Ascending aorta (tissue), 2 donors: Measurements from ENCODE around the gene USP36. TPM values are rescaled to one million over a fixed set of nuclear protein-coding genes. Genes with fewer than 3 reads are reported as not detected.

ENCODE experiments used
- DNase-seq, 2 donors: peaks; one replicate each; pipeline ENCODE4 v3.0.0-alpha.2; 2019; ENCODE audit warnings: low spot score in 2 of 2
- H3K27ac ChIP-seq, 2 donors: fragments of 200-600 bp; sonication (generic); one replicate each; pipeline ENCODE4 v1.5.1; 2016 to 2017; ENCODE audit warnings: mild to moderate bottlenecking in 1 of 2
- H3K27me3 ChIP-seq: fragments of 200-600 bp; sonication (generic); one replicate; pipeline ENCODE4 v1.5.1; 2017
- H3K36me3 ChIP-seq, 2 donors: fragments of 200-600 bp; sonication (generic); one replicate each; pipeline ENCODE4 v1.5.1; 2016
- H3K4me1 ChIP-seq, 2 donors: fragments of 200-600 bp; sonication (generic); one replicate each; pipeline ENCODE4 v1.5.1; 2016 to 2017; ENCODE audit warnings: mild to moderate bottlenecking in 1 of 2
- H3K4me3 ChIP-seq, 2 donors: fragments of 200-600 bp; sonication (generic); one replicate each; pipeline ENCODE4 v1.5.1; 2016 to 2017; ENCODE audit warnings: mild to moderate bottlenecking in 1 of 2
- H3K9me3 ChIP-seq, 2 donors: fragments of 200-600 bp; sonication (generic); one replicate each; pipeline ENCODE4 v1.5.1; 2016
- intact Hi-C: fragments of 100-400 bp; cut with DNase I; formaldehyde crosslinking; loops from one replicate; pipeline ENCODE4 v1.15.1; 2023
- total RNA-seq: library from RNA; depleted of rRNA; stranded (reverse); fragments of >200 nt; gene quantifications from one replicate; pipeline ENCODE4 v1.1.0, GENCODE V29; 2016
- TF ChIP-seq, protein P1 (sequence below), 3 experiments: fragments of 200-600 bp in 2 of 3; fragments of 450-650 bp in 1 of 3; sonication (generic) in 2 of 3; IDR thresholded peaks; one replicate each; pipeline ENCODE4 v1.5.1; 2016 to 2019; ENCODE audit warnings: antibody characterized with exemption in 3 of 3, mild to moderate bottlenecking in 1 of 3, moderate library complexity in 1 of 3

The USP36 gene
- total RNA-seq, 1 donor from 2014 or later = 111 TPM

DNA sequence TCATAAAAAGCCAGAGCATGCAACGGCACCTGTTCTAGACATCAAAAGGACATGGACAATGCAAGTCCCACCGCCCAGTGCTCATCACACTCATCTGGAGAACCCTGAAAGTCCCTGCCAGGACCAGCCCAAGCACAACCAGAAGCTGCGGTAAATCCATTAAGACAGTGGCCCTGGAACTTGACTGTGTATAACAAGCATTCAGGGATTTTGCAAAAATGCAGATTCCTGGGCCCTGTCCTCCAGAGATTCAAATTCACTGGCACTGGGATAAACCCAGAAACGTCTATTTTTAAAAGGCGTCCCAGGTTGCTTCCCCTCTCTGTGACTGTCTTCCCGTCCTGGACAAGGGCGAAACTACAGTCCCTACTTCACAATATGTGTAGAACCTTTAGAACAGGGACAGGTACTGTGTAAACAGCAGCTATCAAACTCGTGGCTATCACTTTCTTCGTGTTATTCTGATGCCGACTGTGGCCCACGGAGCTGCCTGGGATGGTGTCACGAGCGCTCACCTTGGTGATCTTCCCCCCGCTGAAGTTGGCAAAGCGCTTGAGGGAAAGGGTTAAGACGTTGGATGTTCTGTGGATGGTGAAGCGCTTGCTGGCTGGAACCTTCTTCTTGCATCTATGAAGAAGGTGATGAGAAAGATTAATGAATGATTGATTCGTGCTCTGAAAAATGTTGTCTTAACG lies 22.3 kb downstream of the USP36 start:
- intact Hi-C loops = no loop called here

DNA sequence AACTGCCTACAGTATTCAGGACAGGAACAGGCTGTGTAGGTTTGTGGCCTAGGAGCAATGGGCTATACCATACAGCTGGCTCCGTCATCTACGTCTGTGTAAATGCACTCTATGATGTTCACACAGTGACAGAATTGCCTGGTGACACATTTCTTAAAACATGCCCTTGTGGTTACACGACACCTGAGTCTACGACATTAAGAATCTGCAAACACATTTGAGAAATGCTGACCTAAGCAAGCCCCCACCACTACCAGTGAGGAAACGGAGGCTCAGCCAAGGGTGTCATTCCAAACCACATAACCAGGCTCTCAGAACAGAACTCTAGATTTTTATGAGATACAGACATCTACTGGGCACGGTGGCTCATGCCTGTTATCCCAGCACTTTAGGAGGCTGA lies 23.5 kb downstream of the USP36 start:
- H3K27me3 ChIP-seq = no peaks in the 10 kb centered on the region
- DNase-seq = no peak
- H3K36me3 ChIP-seq = peaks cover 87 to 100% of the 10 kb centered on the region in 2 donors
- TF ChIP-seq, protein P1, sequence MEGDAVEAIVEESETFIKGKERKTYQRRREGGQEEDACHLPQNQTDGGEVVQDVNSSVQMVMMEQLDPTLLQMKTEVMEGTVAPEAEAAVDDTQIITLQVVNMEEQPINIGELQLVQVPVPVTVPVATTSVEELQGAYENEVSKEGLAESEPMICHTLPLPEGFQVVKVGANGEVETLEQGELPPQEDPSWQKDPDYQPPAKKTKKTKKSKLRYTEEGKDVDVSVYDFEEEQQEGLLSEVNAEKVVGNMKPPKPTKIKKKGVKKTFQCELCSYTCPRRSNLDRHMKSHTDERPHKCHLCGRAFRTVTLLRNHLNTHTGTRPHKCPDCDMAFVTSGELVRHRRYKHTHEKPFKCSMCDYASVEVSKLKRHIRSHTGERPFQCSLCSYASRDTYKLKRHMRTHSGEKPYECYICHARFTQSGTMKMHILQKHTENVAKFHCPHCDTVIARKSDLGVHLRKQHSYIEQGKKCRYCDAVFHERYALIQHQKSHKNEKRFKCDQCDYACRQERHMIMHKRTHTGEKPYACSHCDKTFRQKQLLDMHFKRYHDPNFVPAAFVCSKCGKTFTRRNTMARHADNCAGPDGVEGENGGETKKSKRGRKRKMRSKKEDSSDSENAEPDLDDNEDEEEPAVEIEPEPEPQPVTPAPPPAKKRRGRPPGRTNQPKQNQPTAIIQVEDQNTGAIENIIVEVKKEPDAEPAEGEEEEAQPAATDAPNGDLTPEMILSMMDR (IDR thresholded peaks at IDR 0.05) = no peak
- no peaks in the 10 kb centered on the region for H3K9me3 ChIP-seq
- H3K4me3 ChIP-seq = no peak overlapping the region
- intact Hi-C loops = no loop called here
- H3K4me1 ChIP-seq = peaks cover 0 to 4% of the 10 kb centered on the region in 2 donors
- no peak overlapping the region for H3K27ac ChIP-seq

More for the DNA sequence above, 22.3 kb downstream of the USP36 start:
- H3K27me3 ChIP-seq = no peaks in the 10 kb centered on the region
- H3K4me1 ChIP-seq = peaks cover 0 to 4% of the 10 kb centered on the region in 2 donors
- peak overlapping the region in 1 of 2 donors; percentile 39 for H3K27ac ChIP-seq
- DNase-seq = no peak
- TF ChIP-seq, protein P1 (IDR thresholded peaks at IDR 0.05) = no peak
- H3K36me3 ChIP-seq = peaks cover 86 to 100% of the 10 kb centered on the region in 2 donors
- no peak overlapping the region for H3K4me3 ChIP-seq
- H3K9me3 ChIP-seq = no peaks in the 10 kb centered on the region

DNA sequence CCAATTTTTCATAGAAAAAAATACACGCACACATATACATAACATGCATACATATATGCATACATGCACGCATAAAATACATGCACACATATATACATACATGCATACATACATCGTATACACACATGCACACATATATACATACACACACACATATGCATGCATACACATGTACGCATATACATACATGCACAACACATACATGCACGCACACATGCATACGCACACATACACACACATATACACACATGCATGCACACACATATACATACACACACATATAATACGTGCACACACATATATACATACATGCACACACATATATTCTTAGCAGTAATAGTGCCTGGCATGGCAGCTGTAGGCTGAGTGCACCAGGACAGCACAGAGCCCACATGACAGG lies 24.9 kb downstream of the USP36 start:
- Histone ChIP-seq H3K27ac (no peak overlapping the region), H3K4me3 (no peak overlapping the region), H3K9me3 (no peaks in the 10 kb centered on the region), H3K27me3 (no peaks in the 10 kb centered on the region), H3K4me1 (peaks cover 0 to 4% of the 10 kb centered on the region in 2 donors), H3K36me3 (peaks cover 89 to 99% of the 10 kb centered on the region in 2 donors)
- intact Hi-C loops = no loop called here
- TF ChIP-seq, protein P1 (IDR thresholded peaks at IDR 0.05) = no peak
- DNase-seq = no peak

DNA sequence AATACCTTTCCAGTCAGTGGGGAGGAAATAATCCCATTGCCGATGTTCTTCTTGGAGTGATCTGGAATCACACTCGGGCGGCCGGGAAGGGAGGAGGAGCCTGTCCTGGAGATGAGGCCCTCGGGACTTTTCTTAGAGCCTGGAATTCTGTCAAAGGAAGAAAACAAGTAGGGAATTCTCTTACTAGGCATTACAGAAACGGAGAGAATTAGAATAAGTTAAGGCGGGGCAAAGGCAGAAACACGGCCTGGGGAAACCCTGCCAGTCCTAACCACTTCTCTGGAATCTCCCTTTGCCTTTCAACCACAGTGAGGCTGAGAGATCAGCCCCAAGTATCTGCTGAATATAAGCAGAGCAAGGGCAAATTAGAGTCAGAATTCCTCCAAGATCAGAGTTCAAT lies 27.8 kb downstream of the USP36 start:
- Histone ChIP-seq H3K36me3 (peaks cover 86 to 99% of the 10 kb centered on the region in 2 donors), H3K4me3 (no peak overlapping the region), H3K27ac (no peak overlapping the region), H3K9me3 (no peaks in the 10 kb centered on the region), H3K4me1 (no peaks in the 10 kb centered on the region), H3K27me3 (no peaks in the 10 kb centered on the region)
- intact Hi-C loops = no loop called here
- TF ChIP-seq, protein P1 (IDR thresholded peaks at IDR 0.05) = no peak
- no peak for DNase-seq

DNA sequence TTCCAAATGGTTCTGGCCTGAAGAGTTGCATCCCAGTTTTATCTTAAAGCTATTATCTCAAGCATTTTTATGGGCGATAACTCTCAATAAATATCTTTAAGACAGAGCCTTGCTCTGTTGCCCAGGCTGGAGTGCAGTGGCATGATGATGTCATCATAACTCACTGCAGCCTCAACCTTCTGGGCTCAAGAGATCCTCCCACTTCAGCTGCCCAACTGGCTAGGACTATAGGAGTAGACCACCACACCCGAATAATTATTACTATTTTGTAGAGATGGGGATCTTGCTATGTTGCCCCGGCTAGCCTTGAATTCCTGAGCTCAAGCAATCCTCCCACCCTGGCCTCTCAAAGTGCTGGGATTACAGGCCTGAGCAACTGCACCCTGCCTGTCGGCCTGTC lies 32.5 kb downstream of the USP36 start:
- H3K4me1 ChIP-seq = no peaks in the 10 kb centered on the region
- intact Hi-C loops = no loop called here
- no peaks in the 10 kb centered on the region for H3K9me3 ChIP-seq
- no peaks in the 10 kb centered on the region for H3K27me3 ChIP-seq
- no peak for DNase-seq
- TF ChIP-seq, protein P1 (IDR thresholded peaks at IDR 0.05) = no peak
- H3K4me3 ChIP-seq = no peak overlapping the region
- no peak overlapping the region for H3K27ac ChIP-seq
- H3K36me3 ChIP-seq = peaks cover 80 to 95% of the 10 kb centered on the region in 2 donors
